Stimulated activated CD8-positive, alpha-beta memory T cell treated with anti-CD3 and anti-CD28 coated beads, Interleukin-4, amount 100 ng/mL, for 24 hours (primary cell): ENCODE measurements around the gene VCX3B.
"Not testable (repeated sequence)": the region's sequence is repeated elsewhere in the genome, so short reads cannot be mapped to it uniquely, and the experiment has no call there.

ENCODE experiments used
- DNase-seq: peaks from one replicate; pipeline ENCODE4 v3.0.0-alpha.2; 2020; ENCODE audit warnings: low read depth

The VCX3B gene

DNA sequence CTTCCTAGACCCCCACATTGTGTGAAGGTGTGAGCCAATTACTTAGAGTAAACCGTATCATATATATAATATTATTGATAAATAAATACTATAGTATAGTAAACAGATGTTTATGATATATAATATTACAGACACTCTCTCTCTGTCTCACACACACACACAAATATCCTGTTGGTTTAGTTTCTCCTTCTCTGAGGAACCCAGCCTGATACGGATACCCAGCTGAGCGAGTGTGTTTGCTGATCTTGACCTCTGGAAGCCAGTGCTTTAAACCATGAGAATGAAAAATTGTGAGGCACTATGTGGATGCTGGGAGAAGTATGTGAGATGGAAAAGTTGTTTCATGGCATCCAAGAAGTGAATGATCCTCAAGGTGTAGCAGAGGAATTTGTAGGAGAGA is at the start of gene VCX3B:
Gene VCX3B, plus strand, starts transcription at position 301 of the 400 bp plus-strand sequence. CDS start 621 bp downstream, outside the sequence.
- not testable (repeated sequence) for DNase-seq

DNA sequence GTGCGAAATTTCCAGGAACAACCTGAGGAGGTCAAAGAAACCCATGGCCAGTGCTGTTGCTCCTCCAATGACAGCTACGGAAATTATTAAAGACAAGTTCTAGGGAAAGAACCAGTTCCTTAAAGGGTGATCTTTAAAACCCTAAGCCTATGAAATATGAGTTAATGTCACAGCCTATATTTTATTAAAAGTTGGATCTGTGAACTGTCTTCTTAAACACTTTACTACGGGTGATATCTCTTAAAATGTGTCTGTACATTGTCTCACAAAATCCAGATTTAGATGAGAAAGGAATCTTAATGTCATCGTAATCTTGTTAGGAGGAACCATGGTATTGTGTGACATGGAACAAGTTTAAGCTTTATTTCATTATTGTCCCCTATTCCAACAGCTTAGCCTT is 46.3 kb upstream of the VCX3B start:
- DNase-seq: no peak

DNA sequence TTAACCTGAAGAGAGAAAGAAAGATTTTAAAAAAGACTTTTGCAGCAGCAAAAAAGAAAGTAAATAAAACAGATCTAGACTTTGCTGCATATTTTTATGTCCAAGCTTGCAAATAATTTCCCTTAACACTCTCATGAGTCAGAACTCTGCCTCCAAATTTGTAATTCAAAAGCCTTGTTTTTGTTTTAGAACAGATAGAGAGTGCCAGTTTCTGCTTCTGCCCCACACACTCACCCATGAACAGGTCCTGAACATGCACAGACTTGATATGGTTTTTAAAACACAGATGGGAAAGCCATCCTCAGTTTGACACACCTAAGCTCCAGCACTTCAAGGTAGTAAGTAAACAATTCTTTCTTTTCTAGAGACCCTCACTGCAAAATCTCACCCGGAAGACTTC is 39.7 kb upstream of the VCX3B start:
- DNase-seq: no peak

DNA sequence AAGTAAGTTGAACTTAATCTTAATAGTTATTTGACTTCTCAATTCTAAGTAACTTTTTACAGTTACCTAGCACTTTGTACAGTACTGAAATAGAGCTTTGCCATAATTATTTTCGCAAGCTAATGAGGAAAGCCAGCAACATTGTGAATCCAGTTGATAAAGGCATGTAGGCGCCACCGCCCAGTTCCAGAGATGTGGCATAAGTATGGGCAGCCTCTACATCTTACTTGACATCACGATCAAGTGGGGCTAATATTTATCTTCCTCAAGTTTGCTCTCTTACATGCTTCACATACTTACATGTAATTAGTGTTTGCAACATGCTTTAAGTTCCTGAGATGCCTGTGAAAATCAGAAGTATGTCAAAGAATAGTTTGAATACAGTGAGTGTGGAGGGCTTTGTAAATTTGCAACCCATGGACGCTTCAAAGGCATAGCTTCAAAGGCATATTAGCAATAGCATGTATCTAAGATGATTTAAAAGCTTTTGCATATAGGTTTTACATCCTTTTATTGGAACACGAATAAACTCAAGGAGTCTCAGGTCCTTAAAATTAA is 34.9 kb upstream of the VCX3B start:
- no peak for DNase-seq

DNA sequence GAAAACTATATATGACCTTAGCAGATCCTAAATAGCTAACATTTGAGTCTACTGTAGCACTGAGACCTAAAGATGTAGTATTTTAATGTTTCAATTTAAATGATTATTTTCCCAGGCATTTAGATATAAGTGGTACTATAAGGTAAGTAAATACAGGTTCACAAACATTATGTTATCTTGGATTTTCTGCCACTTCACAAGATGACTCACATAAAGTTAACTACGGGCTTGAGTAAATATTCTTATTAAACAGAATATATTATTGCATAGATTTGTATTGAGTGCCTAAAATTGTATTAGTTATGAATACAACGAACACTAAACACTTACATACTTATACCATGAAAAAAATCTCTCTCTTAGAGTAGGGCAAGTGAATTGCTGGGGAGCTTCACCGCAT is 34.2 kb upstream of the VCX3B start:
- no peak for DNase-seq

DNA sequence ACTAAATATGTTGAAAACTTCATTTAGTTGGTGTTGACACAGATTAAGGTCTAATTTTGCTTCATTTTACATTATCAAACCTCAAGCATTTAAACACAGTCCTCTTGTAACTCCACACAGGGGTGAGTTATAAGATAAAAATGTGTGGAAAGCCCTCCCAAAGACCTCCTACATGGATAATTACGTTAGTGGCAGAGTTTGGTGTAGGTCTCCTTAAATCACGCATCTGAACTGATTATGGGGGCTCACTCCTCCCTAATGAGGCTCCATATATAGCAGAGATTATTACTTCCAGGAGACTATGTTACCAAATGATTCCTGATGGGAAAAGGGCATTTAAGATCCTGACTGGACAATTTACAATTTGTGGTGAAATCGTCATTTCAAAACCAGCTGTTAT is 32.2 kb upstream of the VCX3B start:
- DNase-seq: no peak

DNA sequence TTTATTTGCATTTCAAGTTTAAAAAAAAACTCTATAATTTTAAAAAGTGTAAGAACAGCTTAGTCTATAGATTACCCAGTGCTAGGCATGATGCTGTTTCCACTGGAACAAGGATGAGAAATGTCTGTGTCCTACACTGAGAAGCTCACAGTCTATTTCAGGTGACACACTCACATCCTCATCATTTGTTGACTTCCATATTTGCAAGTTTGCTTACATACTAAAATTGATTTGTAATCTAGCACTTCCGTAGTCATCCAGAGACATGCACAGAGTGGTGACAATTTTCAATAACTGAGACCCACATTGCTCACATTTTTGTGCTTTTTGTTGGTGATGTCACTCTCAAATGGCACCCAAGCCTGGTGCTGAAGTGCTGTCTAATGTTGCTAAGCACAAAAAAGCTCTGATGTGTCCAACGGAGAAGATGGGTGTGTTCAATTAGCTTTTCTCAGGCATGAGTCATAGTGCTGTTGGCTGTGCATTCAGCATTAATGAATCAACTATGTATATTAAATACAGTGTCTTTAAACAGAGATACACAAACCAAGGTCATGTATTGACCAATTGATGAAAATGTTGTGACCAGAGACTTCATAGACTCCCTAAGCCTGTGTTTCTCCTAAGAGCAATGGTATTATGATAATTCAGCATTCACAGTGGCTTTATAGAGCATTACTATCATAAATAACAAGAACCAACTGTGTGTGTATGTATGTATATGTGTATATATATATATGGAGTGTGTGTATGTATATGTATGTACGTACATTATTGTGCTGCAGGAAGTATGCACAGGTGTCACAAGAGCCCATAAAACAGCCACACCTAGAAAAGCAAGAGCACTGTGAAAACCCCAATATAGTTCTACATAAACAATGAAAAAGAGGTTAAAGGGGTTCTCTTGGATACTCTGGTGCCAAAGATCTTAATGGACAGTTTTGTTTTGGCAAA is 31.2 kb upstream of the VCX3B start:
- DNase-seq: no peak

DNA sequence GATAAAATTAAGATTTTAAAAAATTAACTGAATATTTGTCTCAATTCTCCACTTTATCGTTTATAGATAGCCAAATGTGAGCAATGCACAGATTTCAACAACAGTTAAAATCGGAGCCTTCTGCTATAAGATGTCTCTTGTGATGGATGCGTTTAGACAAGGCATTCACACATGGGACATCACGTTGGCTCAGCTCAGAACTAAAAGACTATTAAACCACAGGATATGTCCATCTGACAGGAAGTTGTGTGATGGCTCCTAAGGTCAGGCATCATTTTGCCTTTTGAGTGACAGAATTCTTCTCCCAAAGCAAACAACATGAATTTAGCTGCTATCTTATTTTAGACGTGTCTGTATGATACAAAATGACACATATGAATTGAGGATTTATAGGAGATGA is 17.3 kb upstream of the VCX3B start:
- no peak for DNase-seq

DNA sequence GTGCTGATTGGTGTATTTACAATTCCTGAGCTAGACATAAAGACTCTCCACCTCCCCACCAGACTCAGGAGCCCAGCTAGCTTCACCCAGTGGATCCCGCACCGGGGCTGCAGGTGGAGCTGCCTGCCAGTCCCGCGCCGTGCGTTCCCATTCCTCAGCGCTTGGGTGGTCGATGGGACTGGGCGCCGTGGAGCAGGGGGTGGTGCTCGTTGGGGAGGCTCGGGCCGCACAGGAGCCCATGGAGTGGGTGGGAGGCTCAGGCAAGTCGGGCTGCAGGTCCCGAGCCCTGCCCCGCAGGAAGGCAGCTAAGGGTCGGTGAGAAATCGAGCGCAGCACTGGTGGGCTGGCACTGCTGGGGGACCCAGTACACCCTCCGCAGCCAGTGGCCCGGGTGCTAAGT is 12.3 kb upstream of the VCX3B start:
- not testable (repeated sequence) for DNase-seq

DNA sequence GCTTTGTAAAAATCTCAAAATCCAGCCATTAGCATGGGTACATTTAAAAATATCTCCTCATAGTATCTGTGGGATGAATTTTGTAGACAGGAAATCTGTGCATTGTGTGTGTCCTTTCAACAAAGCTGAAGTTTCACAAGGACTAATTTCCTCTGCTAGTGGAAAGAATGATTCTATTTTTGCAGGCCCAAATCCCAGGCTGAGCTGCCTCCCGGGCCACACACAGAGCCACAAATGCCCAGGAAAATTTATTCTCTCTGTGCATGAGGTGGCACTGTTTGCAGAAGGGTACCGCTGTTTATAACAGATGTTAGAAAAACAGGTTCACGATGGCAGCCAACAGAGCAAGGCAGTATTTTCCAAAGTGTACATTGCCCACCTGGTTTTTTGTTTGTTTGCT is 11.0 kb upstream of the VCX3B start:
- no peak for DNase-seq

DNA sequence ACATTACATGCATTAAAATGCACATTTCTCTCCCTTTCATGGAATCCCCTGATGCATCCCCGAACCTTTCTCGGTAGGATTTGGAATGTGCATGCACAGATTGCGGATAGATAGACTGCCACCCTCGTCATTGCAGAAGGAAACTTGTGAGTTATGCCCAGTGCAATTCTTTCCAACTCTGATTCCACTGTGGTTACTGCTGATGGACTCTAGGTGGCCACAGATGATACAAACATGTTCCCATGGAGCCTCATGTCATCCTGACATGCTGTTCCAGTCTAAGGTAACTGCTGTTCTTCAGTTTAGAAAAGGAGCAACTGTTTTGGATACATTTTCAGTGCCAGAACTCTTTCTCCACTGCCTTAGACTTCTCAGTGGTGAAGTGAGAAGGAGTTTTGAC is 9.1 kb upstream of the VCX3B start:
- DNase-seq: no peak

DNA sequence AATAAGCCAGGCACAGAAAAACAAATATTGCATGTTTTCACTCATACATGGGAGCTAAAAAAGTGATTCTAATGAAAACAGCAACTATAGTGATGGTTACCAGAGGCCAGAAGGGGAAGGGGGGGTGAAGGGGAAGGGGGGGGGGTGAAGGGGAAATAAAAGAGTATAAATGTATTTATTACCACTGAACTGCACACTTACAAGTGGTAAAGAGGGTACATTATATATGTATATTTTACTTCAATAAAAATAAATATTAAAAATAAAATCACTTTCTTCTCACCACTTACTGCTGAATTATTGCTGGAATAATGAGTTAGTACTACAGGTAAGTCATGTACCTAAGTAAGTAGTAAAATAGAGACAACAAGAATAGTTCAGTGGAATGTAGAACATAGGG is 2.1 kb upstream of the VCX3B start:
- DNase-seq: no peak

DNA sequence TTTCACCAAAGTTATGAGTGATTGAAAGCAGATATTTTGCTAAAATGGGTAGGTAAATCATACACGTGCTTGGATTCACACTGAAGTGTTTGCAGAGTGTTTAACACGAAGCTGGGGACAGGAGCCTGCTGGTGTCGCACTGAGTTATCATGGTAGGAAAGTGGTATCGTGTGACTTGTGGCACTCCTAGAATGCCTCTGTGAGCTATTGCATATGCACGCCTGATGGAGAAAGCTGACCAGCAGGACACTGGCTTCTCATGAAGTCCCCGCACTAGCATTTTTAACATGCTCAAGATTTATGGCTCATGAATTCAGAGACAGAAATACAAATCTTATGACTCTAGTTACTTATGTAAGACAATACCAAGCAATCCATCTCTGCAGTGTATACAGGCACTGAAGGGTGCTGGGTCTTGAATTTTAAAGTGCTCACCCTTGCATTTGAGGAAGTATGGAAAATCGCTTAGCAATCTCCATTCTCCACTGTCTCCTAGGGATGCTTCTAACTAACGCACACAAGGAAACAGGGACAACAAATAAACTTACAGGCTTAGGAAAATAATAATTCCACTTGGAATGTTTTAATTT is 19.8 kb downstream of the VCX3B start:
- no peak for DNase-seq

DNA sequence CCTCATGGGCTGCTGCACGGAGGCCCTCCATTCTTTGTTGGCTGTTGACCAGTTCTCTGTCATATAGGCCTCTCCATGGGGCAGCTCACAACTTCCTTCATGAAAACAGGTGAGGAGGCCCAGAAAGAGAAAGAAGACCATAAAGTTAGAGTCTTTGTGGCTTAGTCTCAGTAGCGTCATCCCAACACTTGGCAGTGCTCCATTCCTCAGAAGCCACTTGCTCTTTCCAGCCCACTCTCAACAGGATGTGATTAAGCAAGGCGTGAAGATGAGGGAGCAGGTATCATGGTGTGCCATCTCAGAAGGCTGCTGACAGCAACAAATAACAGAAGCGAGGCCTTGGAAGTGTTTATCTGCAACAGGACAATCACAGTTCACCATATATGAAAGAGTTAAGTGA is 30.4 kb downstream of the VCX3B start:
- not testable (repeated sequence) for DNase-seq

DNA sequence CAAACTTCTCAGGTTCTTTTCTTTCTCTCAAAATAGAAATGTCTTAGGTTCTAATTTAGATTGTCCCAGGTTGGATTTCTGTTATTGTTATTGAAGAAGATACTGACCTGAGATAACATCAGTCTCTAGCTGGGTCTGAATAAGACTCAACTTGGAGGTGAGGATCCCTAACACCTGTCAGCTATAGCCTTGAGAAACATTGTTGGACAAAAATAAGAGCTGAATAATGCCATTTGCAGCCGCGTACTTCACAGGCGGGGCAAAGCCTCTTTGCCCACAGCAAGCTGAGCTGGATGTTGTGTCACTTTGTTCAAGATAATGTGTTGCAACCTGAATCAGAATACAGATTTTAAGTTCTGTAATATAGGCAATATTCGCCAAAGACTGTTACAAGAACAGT is 35.6 kb downstream of the VCX3B start:
- no peak for DNase-seq

DNA sequence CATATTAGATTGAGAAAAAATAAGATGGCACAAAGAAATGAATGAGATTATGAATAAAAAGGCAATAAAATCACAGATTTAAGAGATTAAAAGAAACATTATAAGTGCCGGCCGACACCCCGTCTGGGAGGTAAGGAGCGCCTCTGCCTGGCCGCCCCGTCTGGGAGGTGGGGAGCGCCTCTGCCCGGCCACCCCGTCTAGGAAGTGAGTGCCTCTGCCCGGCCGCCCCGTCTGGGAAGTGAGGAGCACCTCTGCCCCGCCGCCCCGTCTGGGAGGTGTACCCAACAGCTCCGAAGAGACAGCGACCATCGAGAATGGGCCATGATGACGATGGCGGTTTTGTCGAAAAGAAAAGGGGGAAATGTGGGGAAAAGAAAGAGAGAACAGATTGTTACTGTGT is 37.5 kb downstream of the VCX3B start:
- not testable (repeated sequence) for DNase-seq

DNA sequence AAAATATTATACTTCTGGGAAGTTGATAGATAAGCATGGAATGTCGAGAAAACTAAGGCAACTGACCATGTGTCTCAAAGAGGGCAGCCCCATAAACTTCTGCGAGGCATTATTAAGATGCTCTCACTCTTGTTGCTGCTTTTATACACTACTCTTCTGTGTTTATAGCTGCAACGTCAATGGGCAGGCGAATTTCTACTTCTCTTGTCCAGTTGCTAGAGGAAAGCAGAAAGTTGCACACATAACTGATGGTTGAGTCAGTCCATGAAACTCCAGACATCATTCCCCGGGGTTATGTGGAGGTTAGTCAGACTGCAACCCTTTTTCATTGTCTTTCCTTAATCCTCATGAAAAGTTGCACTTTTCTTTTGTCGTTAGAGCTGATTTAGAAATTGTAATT is 39.8 kb downstream of the VCX3B start:
- no peak for DNase-seq
